Endothelial cell of umbilical vein (primary cell): ENCODE results near the gene DNHD1. TPM values are rescaled to one million over a fixed set of nuclear protein-coding genes. Genes with fewer than 3 reads are reported as not detected.
A peak's percentile ranks its signal among the peaks of the same experiment; 100 is the strongest.

Experiments
- BruUV-seq: library from RNA; stranded (reverse); fragments of 400-500 nt; replicated peaks from 2 replicates; lab custom pipeline; 2021; lab: Mats Ljungman, UMichigan
- CTCF ChIA-PET: fragments of 300-600, 350-600 bp; sonication (Branson Sonifier 250); formaldehyde crosslinking; loops from one replicate; lab custom pipeline; 2021; ENCODE audit warnings: antibody characterized with exemption, inconsistent platforms; lab: Charles Lee
- POLR2A ChIA-PET: fragments of 300-600, 350-600 bp; sonication (Branson Sonifier 250); formaldehyde crosslinking; loops from one replicate; lab custom pipeline; 2021; ENCODE audit warnings: antibody characterized with exemption, inconsistent platforms; lab: Charles Lee
- DNase-seq: peaks from one replicate; pipeline ENCODE4 v3.0.0-alpha.2; 2011; ENCODE audit warnings: low read depth, low spot score
- FAIRE-seq: peaks from 2 replicates; lab custom pipeline; 2011; peaks lifted over from hg19 to GRCh38; lab: Jason Lieb, UNC
- H2AFZ ChIP-seq: 2 replicates; pipeline ENCODE4 v1.6.0; 2012; ENCODE audit warnings: low read depth, low read length, control low read depth, inconsistent platforms
- H3K27ac ChIP-seq: 2 replicates; pipeline ENCODE4 v1.5.1; 2011; ENCODE audit warnings: low read depth, mild to moderate bottlenecking, control low read depth, low read length, moderate library complexity; ENCODE audit not compliant: insufficient read depth
- H3K27me3 ChIP-seq, 2 experiments: 2 replicates each; pipeline versions ENCODE4 v1.6.0 to v1.6.1; 2011; ENCODE audit warnings: low read length in 2 of 2, mixed read lengths in 1 of 2; ENCODE audit not compliant: control insufficient read depth in 2 of 2, insufficient read depth in 2 of 2
- H3K36me3 ChIP-seq, 2 experiments: 2 replicates in 1 of 2; 3 replicates in 1 of 2; pipeline ENCODE4 v1.5.1; 2011; ENCODE audit warnings: low read length in 2 of 2, mild to moderate bottlenecking in 1 of 2, moderate library complexity in 1 of 2; ENCODE audit not compliant: control insufficient read depth in 2 of 2, insufficient read depth in 2 of 2; ENCODE audit errors: extremely low read depth in 1 of 2
- H3K4me1 ChIP-seq: 3 replicates; pipeline ENCODE4 v1.5.1; 2011; ENCODE audit warnings: mild to moderate bottlenecking, low read length; ENCODE audit not compliant: control insufficient read depth, insufficient read depth; ENCODE audit errors: extremely low read depth
- H3K4me2 ChIP-seq: 2 replicates; pipeline ENCODE4 v1.6.1; 2011; ENCODE audit warnings: low read length, control low read depth, mixed read lengths; ENCODE audit not compliant: insufficient read depth
- H3K4me3 ChIP-seq, 3 experiments: fragments of 200-600 bp in 1 of 3; sonication (generic), shearing (Covaris generic) in 1 of 3; replicated peaks in 1 of 3; 2 replicates each; pipeline ENCODE4 v1.5.1; 2011 to 2016; ENCODE audit warnings: control low read depth in 3 of 3, low read length in 3 of 3, mild to moderate bottlenecking in 2 of 3, inconsistent platforms in 1 of 3, low read depth in 1 of 3, moderate library complexity in 1 of 3; ENCODE audit not compliant: insufficient read depth in 1 of 3
- H3K79me2 ChIP-seq: 2 replicates; pipeline ENCODE4 v1.6.0; 2012; ENCODE audit warnings: low read length, inconsistent platforms; ENCODE audit not compliant: control insufficient read depth, insufficient read depth
- H3K9ac ChIP-seq: replicated peaks from 2 replicates; pipeline ENCODE3; 2011; ENCODE audit warnings: low read length, control low read depth; ENCODE audit not compliant: insufficient read depth; ENCODE audit errors: extremely low read depth
- H3K9me1 ChIP-seq: replicated peaks from 3 replicates; pipeline ENCODE4 v1.6.0; 2011; ENCODE audit warnings: mild to moderate bottlenecking, low read length; ENCODE audit not compliant: control insufficient read depth, insufficient read depth; ENCODE audit errors: extremely low read depth
- H3K9me3 ChIP-seq: replicated peaks from 2 replicates; pipeline ENCODE4 v1.5.1; 2012; ENCODE audit warnings: low read length, inconsistent platforms; ENCODE audit not compliant: control insufficient read depth, insufficient read depth
- H4K20me1 ChIP-seq: replicated peaks from 2 replicates; pipeline ENCODE3; 2011; ENCODE audit warnings: mild to moderate bottlenecking, low read length; ENCODE audit not compliant: control insufficient read depth, insufficient read depth; ENCODE audit errors: extremely low read depth
- CTCF ChIP-seq, 2 donors: IDR thresholded peaks; 1 replicate in 1 of 2; 2 replicates in 1 of 2; pipeline ENCODE4 v1.5.1; 2011; ENCODE audit warnings: low read length in 2 of 2, mild to moderate bottlenecking in 2 of 2, moderate library complexity in 2 of 2, control low read depth in 1 of 2, inconsistent platforms in 1 of 2, low read depth in 1 of 2; ENCODE audit not compliant: insufficient read depth in 1 of 2; ENCODE audit errors: extremely low read depth in 1 of 2
- EZH2 ChIP-seq: IDR thresholded peaks from 2 replicates; pipeline ENCODE4 v1.6.1; 2012; ENCODE audit warnings: borderline replicate concordance, low read depth, mild to moderate bottlenecking, moderate library complexity, low read length, inconsistent platforms; ENCODE audit not compliant: severe bottlenecking
- FOS ChIP-seq: IDR thresholded peaks from 2 replicates; pipeline ENCODE4 v1.6.1; 2011; ENCODE audit warnings: mild to moderate bottlenecking, low read length, moderate library complexity, borderline replicate concordance; ENCODE audit not compliant: insufficient read depth
- GATA2 ChIP-seq: IDR thresholded peaks from 2 replicates; pipeline ENCODE4 v1.7.0; 2011; ENCODE audit warnings: low read depth, mild to moderate bottlenecking, moderate library complexity, mixed read lengths, low read length; ENCODE audit not compliant: insufficient read length, insufficient read depth
- JUN ChIP-seq: IDR thresholded peaks from 2 replicates; pipeline ENCODE4 v1.6.1; 2011; ENCODE audit warnings: borderline replicate concordance, low read depth; ENCODE audit not compliant: insufficient read length, insufficient read depth
- MAX ChIP-seq: IDR thresholded peaks from 2 replicates; pipeline ENCODE4 v1.6.1; 2011; ENCODE audit not compliant: insufficient read depth, insufficient read length
- MYC ChIP-seq: IDR thresholded peaks from one replicate; pipeline ENCODE4 v1.6.1; 2011; ENCODE audit warnings: mild to moderate bottlenecking, low read depth, low read length
- POLR2A ChIP-seq: IDR thresholded peaks from 2 replicates; pipeline ENCODE4 v1.6.1; 2012; ENCODE audit warnings: low read depth, mild to moderate bottlenecking, control low read depth, low read length
- POLR2AphosphoS5 ChIP-seq: IDR thresholded peaks from 2 replicates; pipeline ENCODE4 v1.6.1; 2012; ENCODE audit warnings: low read depth, mild to moderate bottlenecking, control low read depth, low read length, moderate library complexity; ENCODE audit not compliant: insufficient read depth
- dilution Hi-C: fragments of 300-500 bp; cut with MboI; formaldehyde crosslinking; loops from one replicate; pipeline ENCODE4 v1.15.0; 2019; ENCODE audit warnings: low sequenced_read_pairs; ENCODE audit not compliant: extremely low pct_ligation_motif_present
- intact Hi-C: fragments of 100-400 bp; cut with micrococcal nuclease; formaldehyde crosslinking; loops from one replicate; pipeline ENCODE4 v1.10.0; 2022
- polyA plus RNA-seq, 4 experiments: library from polyadenylated mRNA; depleted of rRNA in 3 of 4; stranded (reverse) in 3 of 4; unstranded in 1 of 4; fragments of >200 nt; gene quantifications; 2 replicates each; pipeline versions ENCODE4 v1.2.1 to v1.2.3, GENCODE V29; 2011 to 2012; ENCODE audit warnings: missing spikeins in 1 of 4
- total RNA-seq: library from RNA; stranded (reverse); gene quantifications from 2 replicates; pipeline ENCODE4 v1.2.3, GENCODE V29; 2021

The DNHD1 gene
- total and polyA plus RNA-seq, 2 donors (not counting 3 experiments of a cell fraction or from before 2014, with no cell fraction given): 3.7 to 8.6 TPM

- intact Hi-C loops: no loop called here
- no peak for FAIRE-seq
- POLR2A ChIA-PET: interaction anchor here (1.5 to 1.6 kb wide), 2 partner anchors 10 to 13 kb away, joined by 4 to 8 read pairs; no protein-coding TSS in a partner anchor
Measured at GRCh38 chr11:6482441-6482840, 14.6 kb upstream of the DNHD1 start.

More at GRCh38 chr11:6482441-6482840, 14.6 kb upstream of the DNHD1 start:
- no peak for DNase-seq
- TF ChIP-seq POLR2A (no peak), CTCF (IDR thresholded peaks at IDR 0.05; ENCODE audit: extremely low read depth in 1 of 2, insufficient read depth in 1 of 2, low read depth in 1 of 2, low read length in 2 of 2) (no peak), JUN (no peak), MYC (no peak), GATA2 (no peak), MAX (no peak), EZH2 (no peak), POLR2AphosphoS5 (no peak), FOS (no peak)
- Histone ChIP-seq H3K27ac (peak overlapping the region; percentile 72), H3K9ac (peak overlapping the region; percentile 70), H3K4me3 (peak overlapping the region in 2 of 3 experiments; percentile 57 to 65), H3K27me3 (no peaks in the 10 kb centered on the region), H3K79me2 (peaks cover 36% of the 10 kb centered on the region), H4K20me1 (no peaks in the 10 kb centered on the region), H3K9me1 (no peaks in the 10 kb centered on the region), H3K9me3 (no peaks in the 10 kb centered on the region), H3K4me1 (peaks cover 18% of the 10 kb centered on the region), H3K36me3 (peaks cover 6 to 16% of the 10 kb centered on the region in 2 experiments), H3K4me2 (peak overlapping the region; percentile 77), H2AFZ (no peak overlapping the region)
- BruUV-seq: no TSS peak
- dilution Hi-C loops: no loop called here
- CTCF ChIA-PET: interaction anchor here (0.9 to 2.6 kb wide), 4 partner anchors 49 to 201 kb away, joined by 3 to 28 read pairs (median 9); partner anchors contain the start of genes MRPL17 and SMPD1
